ENCODE data around the gene ST6GAL1. TPM values are rescaled to one million over a fixed set of nuclear protein-coding genes. Genes with fewer than 3 reads are reported as not detected.
"Not testable (repeated sequence)": the region's sequence is repeated elsewhere in the genome, so short reads cannot be mapped to it uniquely, and the experiment has no call there.

Gene ST6GAL1
- total RNA-seq = 74.0 and 80.7 TPM in 2 replicates
- long read RNA-seq, full-length matches to known transcripts = 2 of 49 reads
- long read RNA-seq, partial matches to known transcripts = 5 of 49 reads
- long read RNA-seq, other reads (novel, unspliced or antisense) = 42 of 49 reads

- peak; percentile 46 for TF ChIP-seq CTCF (IDR thresholded peaks at IDR 0.05; ENCODE audit: unreplicated experiment)
- Mint-ChIP-seq H3K27me3 (peaks cover 9% of the 10 kb centered on the region), H3K4me3 (ENCODE audit: low read depth) (peak within 1 kb of the TSS; percentile 93), H3K27ac (peak within 1 kb of the TSS; percentile 96), H3K4me1 (ENCODE audit: low read depth) (peaks cover 18% of the 10 kb centered on the region), H3K9me3 (ENCODE audit: low read depth) (no peaks in the 10 kb centered on the region), H3K36me3 (ENCODE audit: insufficient read depth) (peaks cover 6% of the 10 kb centered on the region)
- peak; percentile 58 for DNase-seq (ENCODE audit: low spot score, unreplicated experiment)
Measured at GRCh38 chr3:186930143-186930640, at the start of gene ST6GAL1. ST6GAL1 (plus strand) TSS chr3:186930526; CDS start chr3:187042704, 112,178 bp downstream.

GRCh38 chr3:186882150-186882524, 48.2 kb upstream of the ST6GAL1 start:
- DNase-seq (ENCODE audit: low spot score, unreplicated experiment) = no peak
- Mint-ChIP-seq H3K27ac (no peak overlapping the region), H3K9me3 (ENCODE audit: low read depth) (peaks cover 1% of the 10 kb centered on the region), H3K4me3 (ENCODE audit: low read depth) (no peak overlapping the region), H3K4me1 (ENCODE audit: low read depth) (peaks cover 11% of the 10 kb centered on the region), H3K36me3 (ENCODE audit: insufficient read depth) (no peaks in the 10 kb centered on the region), H3K27me3 (no peaks in the 10 kb centered on the region)
- no peak for TF ChIP-seq CTCF (IDR thresholded peaks at IDR 0.05; ENCODE audit: unreplicated experiment)

- H3K27ac Mint-ChIP-seq = no peak overlapping the region
- no peaks in the 10 kb centered on the region for H3K27me3 Mint-ChIP-seq
- no peaks in the 10 kb centered on the region for H3K36me3 Mint-ChIP-seq (ENCODE audit: insufficient read depth)
- no peaks in the 10 kb centered on the region for H3K9me3 Mint-ChIP-seq (ENCODE audit: low read depth)
- no peak for TF ChIP-seq CTCF (IDR thresholded peaks at IDR 0.05; ENCODE audit: unreplicated experiment)
- no peak overlapping the region for H3K4me3 Mint-ChIP-seq (ENCODE audit: low read depth)
- DNase-seq (ENCODE audit: low spot score, unreplicated experiment) = no peak
- peaks cover 13% of the 10 kb centered on the region for H3K4me1 Mint-ChIP-seq (ENCODE audit: low read depth)
Measured at GRCh38 chr3:186882881-186883685, 47.2 kb upstream of the ST6GAL1 start.

- TF ChIP-seq CTCF (IDR thresholded peaks at IDR 0.05; ENCODE audit: unreplicated experiment) = no peak
- Mint-ChIP-seq H3K4me1 (ENCODE audit: low read depth) (peaks cover 17% of the 10 kb centered on the region), H3K36me3 (ENCODE audit: insufficient read depth) (no peaks in the 10 kb centered on the region), H3K27ac (no peak overlapping the region), H3K9me3 (ENCODE audit: low read depth) (no peaks in the 10 kb centered on the region), H3K27me3 (no peaks in the 10 kb centered on the region), H3K4me3 (ENCODE audit: low read depth) (no peak overlapping the region)
- no peak for DNase-seq (ENCODE audit: low spot score, unreplicated experiment)
Measured at GRCh38 chr3:186883686-186884058, 46.7 kb upstream of the ST6GAL1 start.

GRCh38 chr3:186884868-186885267, 45.5 kb upstream of the ST6GAL1 start:
- H3K9me3 Mint-ChIP-seq (ENCODE audit: low read depth); DNase-seq (ENCODE audit: low spot score, unreplicated experiment); H3K27ac Mint-ChIP-seq; H3K36me3 Mint-ChIP-seq (ENCODE audit: insufficient read depth); H3K27me3 Mint-ChIP-seq; H3K4me3 Mint-ChIP-seq (ENCODE audit: low read depth): not testable (repeated sequence)
- peaks cover 20% of the 10 kb centered on the region for H3K4me1 Mint-ChIP-seq (ENCODE audit: low read depth)

Measured in progenitor cell of endocrine pancreas (in vitro differentiated cells).